DOHH2 (cell line): ENCODE measurements around the gene LRRN1.

Experiments used
- EZH2phosphoT487 ChIP-seq: fragments of 200-600 bp; sonication (generic); IDR thresholded peaks from 2 replicates; pipeline ENCODE4 v1.6.1; 2017; ENCODE audit warnings: borderline replicate concordance, mild to moderate bottlenecking, antibody characterized with exemption, low read length, moderate library complexity, mixed read lengths
- TF ChIP-seq, protein P1 (sequence below): fragments of 200-600 bp; sonication (generic); IDR thresholded peaks from one replicate; pipeline ENCODE4 v1.5.1; 2014; ENCODE audit warnings: antibody characterized with exemption, mild to moderate bottlenecking, low read depth, low read length; ENCODE audit not compliant: poor library complexity, severe bottlenecking

DNA sequence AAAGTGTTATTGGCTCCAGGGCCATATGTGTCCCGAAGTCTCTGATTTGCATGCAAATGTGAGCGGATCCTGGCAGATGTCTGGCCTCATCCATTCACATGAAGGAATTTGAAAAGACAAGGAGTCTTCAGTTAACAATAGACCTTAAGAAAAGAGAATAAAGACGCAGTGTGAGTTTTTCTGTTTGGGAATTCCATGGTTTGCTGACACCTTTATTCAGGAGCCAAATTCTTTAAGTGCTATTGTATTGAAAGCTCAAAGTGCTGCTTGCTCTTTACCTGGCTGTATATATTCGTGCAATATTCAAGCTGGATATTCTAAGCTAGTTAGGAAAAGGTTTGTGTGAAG is 2.2 kb downstream of the LRRN1 start:
- TF ChIP-seq, protein P1, sequence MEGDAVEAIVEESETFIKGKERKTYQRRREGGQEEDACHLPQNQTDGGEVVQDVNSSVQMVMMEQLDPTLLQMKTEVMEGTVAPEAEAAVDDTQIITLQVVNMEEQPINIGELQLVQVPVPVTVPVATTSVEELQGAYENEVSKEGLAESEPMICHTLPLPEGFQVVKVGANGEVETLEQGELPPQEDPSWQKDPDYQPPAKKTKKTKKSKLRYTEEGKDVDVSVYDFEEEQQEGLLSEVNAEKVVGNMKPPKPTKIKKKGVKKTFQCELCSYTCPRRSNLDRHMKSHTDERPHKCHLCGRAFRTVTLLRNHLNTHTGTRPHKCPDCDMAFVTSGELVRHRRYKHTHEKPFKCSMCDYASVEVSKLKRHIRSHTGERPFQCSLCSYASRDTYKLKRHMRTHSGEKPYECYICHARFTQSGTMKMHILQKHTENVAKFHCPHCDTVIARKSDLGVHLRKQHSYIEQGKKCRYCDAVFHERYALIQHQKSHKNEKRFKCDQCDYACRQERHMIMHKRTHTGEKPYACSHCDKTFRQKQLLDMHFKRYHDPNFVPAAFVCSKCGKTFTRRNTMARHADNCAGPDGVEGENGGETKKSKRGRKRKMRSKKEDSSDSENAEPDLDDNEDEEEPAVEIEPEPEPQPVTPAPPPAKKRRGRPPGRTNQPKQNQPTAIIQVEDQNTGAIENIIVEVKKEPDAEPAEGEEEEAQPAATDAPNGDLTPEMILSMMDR = no peak
- TF ChIP-seq EZH2phosphoT487 = no peak
